ENCODE measurements around the gene C4BPA. TPM values are rescaled to one million over a fixed set of nuclear protein-coding genes. Genes with fewer than 3 reads are reported as not detected.

Gene C4BPA
- total RNA-seq, 2 donors from 2014 or later = 8.9 to 23.1 TPM

DNA sequence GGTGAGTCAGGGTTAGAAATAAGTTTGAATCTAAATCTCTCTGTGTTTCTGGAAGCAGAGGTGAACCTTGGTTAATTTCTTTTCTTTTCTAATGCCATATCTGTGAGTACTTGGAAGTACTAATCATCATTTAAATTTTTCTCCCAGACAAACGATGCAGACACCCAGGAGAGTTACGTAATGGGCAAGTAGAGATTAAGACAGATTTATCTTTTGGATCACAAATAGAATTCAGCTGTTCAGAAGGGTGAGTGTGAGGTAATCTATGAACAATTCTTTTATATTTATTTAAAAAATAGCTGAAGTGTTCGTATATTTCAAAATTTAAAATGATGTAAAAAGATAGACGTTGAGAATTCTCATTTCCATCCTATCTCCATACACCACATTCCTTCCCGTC, 11.2 kb downstream of the C4BPA start:
- TF ChIP-seq, protein P1, sequence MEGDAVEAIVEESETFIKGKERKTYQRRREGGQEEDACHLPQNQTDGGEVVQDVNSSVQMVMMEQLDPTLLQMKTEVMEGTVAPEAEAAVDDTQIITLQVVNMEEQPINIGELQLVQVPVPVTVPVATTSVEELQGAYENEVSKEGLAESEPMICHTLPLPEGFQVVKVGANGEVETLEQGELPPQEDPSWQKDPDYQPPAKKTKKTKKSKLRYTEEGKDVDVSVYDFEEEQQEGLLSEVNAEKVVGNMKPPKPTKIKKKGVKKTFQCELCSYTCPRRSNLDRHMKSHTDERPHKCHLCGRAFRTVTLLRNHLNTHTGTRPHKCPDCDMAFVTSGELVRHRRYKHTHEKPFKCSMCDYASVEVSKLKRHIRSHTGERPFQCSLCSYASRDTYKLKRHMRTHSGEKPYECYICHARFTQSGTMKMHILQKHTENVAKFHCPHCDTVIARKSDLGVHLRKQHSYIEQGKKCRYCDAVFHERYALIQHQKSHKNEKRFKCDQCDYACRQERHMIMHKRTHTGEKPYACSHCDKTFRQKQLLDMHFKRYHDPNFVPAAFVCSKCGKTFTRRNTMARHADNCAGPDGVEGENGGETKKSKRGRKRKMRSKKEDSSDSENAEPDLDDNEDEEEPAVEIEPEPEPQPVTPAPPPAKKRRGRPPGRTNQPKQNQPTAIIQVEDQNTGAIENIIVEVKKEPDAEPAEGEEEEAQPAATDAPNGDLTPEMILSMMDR (IDR thresholded peaks at IDR 0.05) = no peak
- TF ChIP-seq POLR2A (IDR thresholded peaks at IDR 0.05) = no peak
- 57 to 58% methylated on average over 5 of the region's 5 CpGs for WGBS, 2 donors
- ATAC-seq (no peak), DNase-seq (no peak)
- Histone ChIP-seq H3K4me1 (no peaks in the 10 kb centered on the region), H3K27me3 (no peaks in the 10 kb centered on the region), H3K9me3 (no peaks in the 10 kb centered on the region), H3K4me3 (no peak overlapping the region), H3K27ac (no peak overlapping the region), H3K36me3 (replicated peaks in 1 of 2; ENCODE audit: insufficient read depth in 1 of 2, low read depth in 2 of 2) (no peaks in the 10 kb centered on the region)
- intact Hi-C loops (cut with DNase I) = no loop called here

DNA sequence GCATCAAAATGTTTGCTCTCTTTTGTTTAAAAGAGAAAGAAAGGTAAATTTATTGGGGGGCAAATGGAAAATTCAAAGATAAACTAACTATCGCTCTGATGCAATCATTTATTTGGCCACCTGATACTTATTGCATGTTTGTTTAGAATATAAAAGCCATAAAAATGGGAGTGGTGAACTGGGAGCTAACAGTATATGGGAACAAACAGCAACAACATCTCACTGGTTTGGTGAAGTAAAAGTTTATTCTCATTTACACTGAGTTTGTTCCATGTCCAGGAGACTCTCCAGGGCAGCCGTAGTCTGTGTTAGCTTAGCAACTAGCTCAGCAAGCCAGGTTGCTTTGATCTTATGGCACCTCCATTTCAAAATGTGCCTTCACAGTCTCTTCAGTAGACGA, 20.4 kb downstream of the C4BPA start:
- no peak for DNase-seq
- TF ChIP-seq, protein P1 (IDR thresholded peaks at IDR 0.05) = no peak
- no peak for TF ChIP-seq POLR2A (IDR thresholded peaks at IDR 0.05)

GRCh38 chr1:207128336-207128921, 24.4 kb downstream of the C4BPA start:
- Histone ChIP-seq H3K9me3 (no peaks in the 10 kb centered on the region), H3K36me3 (replicated peaks in 1 of 2; ENCODE audit: insufficient read depth in 1 of 2, low read depth in 2 of 2) (no peaks in the 10 kb centered on the region), H3K4me1 (no peaks in the 10 kb centered on the region), H3K4me3 (no peak overlapping the region), H3K27ac (no peak overlapping the region), H3K27me3 (no peaks in the 10 kb centered on the region)
- DNase-seq (no peak), ATAC-seq (no peak)
- intact Hi-C loops (cut with DNase I) = no loop called here
- TF ChIP-seq, protein P1 (IDR thresholded peaks at IDR 0.05) = no peak
- TF ChIP-seq POLR2A (IDR thresholded peaks at IDR 0.05) = no peak

More for the DNA sequence above, 20.4 kb downstream of the C4BPA start:
- no peaks in the 10 kb centered on the region for H3K27me3 ChIP-seq
- H3K36me3 ChIP-seq (replicated peaks in 1 of 2; ENCODE audit: insufficient read depth in 1 of 2, low read depth in 2 of 2) = no peaks in the 10 kb centered on the region
- no peak overlapping the region for H3K27ac ChIP-seq
- no peak overlapping the region for H3K4me3 ChIP-seq
- H3K9me3 ChIP-seq = no peaks in the 10 kb centered on the region
- 74 to 85% methylated on average over 3 of the region's 3 CpGs for WGBS, 2 donors
- intact Hi-C loops (cut with DNase I) = no loop called here
- no peaks in the 10 kb centered on the region for H3K4me1 ChIP-seq
- ATAC-seq = no peak

DNA sequence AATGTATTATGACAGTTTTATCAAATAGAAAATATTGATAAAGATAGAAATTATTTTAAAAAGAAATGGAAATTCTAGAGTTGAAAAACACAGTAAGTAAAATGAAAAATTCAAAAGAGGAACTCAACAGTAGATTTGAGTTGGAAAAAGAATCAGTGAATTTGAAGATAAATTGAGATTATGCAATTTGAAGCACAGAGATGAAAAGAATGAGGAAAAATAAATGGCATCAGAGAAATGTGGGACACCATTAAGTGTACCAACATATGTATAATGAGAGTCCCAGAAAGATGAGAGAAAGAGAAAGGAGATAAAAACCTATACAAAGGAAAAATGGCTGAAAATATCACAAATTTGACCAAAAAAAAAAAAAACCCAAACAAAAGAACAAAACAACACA, 25.0 kb downstream of the C4BPA start:
- TF ChIP-seq, protein P1 (IDR thresholded peaks at IDR 0.05) = no peak
- no peak for TF ChIP-seq POLR2A (IDR thresholded peaks at IDR 0.05)
- Histone ChIP-seq H3K4me1 (no peaks in the 10 kb centered on the region), H3K36me3 (replicated peaks in 1 of 2; ENCODE audit: insufficient read depth in 1 of 2, low read depth in 2 of 2) (no peaks in the 10 kb centered on the region), H3K4me3 (no peak overlapping the region), H3K27me3 (no peaks in the 10 kb centered on the region), H3K27ac (no peak overlapping the region), H3K9me3 (no peaks in the 10 kb centered on the region)
- no peak for DNase-seq
- no peak for ATAC-seq
- intact Hi-C loops (cut with DNase I) = no loop called here

- TF ChIP-seq POLR2A (IDR thresholded peaks at IDR 0.05) = no peak
- TF ChIP-seq, protein P1 (IDR thresholded peaks at IDR 0.05) = no peak
- ATAC-seq (no peak), DNase-seq (no peak)
- Histone ChIP-seq H3K9me3 (no peaks in the 10 kb centered on the region), H3K36me3 (replicated peaks in 1 of 2; ENCODE audit: insufficient read depth in 1 of 2, low read depth in 2 of 2) (no peaks in the 10 kb centered on the region), H3K27ac (no peak overlapping the region), H3K4me3 (no peak overlapping the region), H3K27me3 (no peaks in the 10 kb centered on the region), H3K4me1 (no peaks in the 10 kb centered on the region)
- WGBS, 2 donors = 35 to 73% methylated on average over 1 of the region's 1 CpG
- intact Hi-C loops (cut with DNase I) = no loop called here
Observed at GRCh38 chr1:207130252-207131036, 26.4 kb downstream of the C4BPA start.
